ENCODE results near the gene RAB11B.

The RAB11B gene

DNA sequence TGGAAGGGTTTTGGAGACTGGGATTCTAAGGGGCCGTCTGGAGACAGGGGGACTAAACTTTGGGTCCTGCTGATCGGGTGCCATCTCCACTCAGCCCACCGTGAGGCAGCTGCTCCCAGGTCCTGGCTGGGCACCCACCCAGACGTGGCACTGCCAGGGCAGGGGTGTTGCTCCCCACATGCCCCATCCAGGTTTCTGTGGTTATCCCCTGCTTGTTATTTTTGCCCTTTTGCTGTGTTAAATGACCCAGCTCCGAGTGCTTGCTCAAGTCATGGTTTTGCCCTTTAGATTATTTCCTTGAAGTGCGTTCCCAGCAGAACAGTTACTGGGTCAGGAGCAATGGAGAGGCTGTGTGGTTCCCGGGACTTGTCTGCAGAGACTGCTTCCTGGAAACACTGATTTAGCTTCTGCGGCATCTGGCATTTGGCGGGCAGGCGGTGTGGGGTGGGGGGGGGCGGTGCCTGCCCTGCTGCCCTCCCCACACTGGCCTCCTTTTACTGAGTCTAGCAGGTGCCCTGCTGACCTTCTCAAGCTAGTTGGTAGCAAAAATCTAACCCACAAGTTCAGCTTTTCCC lies 1.9 kb downstream of the RAB11B start:
- Histone ChIP-seq H3K36me3 (ENCODE audit: control insufficient read depth, insufficient read depth, low read length) (no peaks in the 10 kb centered on the region), H3K27me3 (ENCODE audit: control insufficient read depth, insufficient read depth, low read length) (no peaks in the 10 kb centered on the region), H3K4me3 (ENCODE audit: low read length) (peak overlapping the region; percentile 38), H3K9ac (ENCODE audit: low read length) (no peak overlapping the region), H3K27ac (ENCODE audit: low read depth, low read length) (peak overlapping the region; percentile 88), H3K4me1 (ENCODE audit: control insufficient read depth, insufficient read depth, low read length) (peaks cover 16% of the 10 kb centered on the region)

DNA sequence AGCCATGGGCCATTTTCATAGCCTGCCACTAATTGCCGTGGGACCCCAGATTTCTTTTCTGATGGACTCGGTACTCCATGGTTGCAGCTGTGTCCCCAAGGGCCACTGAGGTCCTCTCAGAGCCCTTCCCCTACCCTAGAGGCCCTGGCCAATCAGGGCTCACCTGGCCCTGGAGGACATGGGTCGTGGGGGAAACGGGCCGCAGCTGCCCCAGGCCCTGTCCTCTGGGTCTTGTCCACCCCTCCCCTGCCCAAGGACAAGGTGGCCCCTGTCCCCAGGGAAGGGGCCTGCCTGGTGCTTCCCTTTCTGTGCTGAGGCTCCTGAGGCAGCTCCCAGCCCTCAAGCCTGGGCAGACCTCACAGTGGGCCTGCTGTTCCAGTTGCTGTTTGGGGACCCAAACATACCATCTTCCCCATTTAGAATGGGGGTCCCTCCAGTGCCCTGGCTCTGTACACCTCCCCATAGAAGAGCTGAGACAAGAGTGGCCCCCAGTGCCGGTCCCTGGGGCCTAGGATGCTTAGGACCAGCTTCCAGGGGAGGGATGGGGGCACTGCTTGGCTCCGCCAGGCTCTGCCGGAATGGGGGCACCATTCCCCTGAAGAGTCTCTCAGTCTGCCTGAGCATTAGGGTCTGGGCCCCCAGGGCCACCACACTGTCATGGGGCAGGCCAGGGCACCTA lies 3.2 kb downstream of the RAB11B start:
- Histone ChIP-seq H3K27me3 (ENCODE audit: control insufficient read depth, insufficient read depth, low read length) (no peaks in the 10 kb centered on the region), H3K36me3 (ENCODE audit: control insufficient read depth, insufficient read depth, low read length) (no peaks in the 10 kb centered on the region), H3K27ac (ENCODE audit: low read depth, low read length) (peak overlapping the region; percentile 63), H3K9ac (ENCODE audit: low read length) (no peak overlapping the region), H3K4me3 (ENCODE audit: low read length) (peak overlapping the region; percentile 5), H3K4me1 (ENCODE audit: control insufficient read depth, insufficient read depth, low read length) (peaks cover 20% of the 10 kb centered on the region)

DNA sequence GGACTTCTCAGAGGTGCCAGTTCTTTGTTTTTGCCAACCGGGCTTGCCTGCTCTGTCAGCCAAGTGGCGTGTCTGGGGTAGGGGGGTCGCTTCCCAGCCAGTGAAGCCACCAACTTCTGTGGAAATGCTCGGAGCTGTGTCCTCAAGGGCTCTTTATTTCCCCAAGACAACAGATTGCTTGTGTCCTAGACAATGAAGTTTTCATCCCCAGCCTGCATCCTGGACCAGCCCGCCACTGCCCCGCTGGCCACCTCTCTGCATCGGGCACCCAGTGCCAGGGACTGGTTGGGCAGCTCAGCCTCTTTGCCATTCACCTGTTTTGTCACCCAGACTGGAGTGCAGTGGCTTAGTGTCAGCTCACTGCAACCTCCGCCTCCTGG lies 3.7 kb downstream of the RAB11B start:
- peaks cover 20% of the 10 kb centered on the region for H3K4me1 ChIP-seq (ENCODE audit: control insufficient read depth, insufficient read depth, low read length)
- H3K27me3 ChIP-seq (ENCODE audit: control insufficient read depth, insufficient read depth, low read length) = no peaks in the 10 kb centered on the region
- H3K27ac ChIP-seq (ENCODE audit: low read depth, low read length) = peak overlapping the region; percentile 63
- H3K36me3 ChIP-seq (ENCODE audit: control insufficient read depth, insufficient read depth, low read length) = no peaks in the 10 kb centered on the region
- no peak overlapping the region for H3K9ac ChIP-seq (ENCODE audit: low read length)
- no peak overlapping the region for H3K4me3 ChIP-seq (ENCODE audit: low read length)

DNA sequence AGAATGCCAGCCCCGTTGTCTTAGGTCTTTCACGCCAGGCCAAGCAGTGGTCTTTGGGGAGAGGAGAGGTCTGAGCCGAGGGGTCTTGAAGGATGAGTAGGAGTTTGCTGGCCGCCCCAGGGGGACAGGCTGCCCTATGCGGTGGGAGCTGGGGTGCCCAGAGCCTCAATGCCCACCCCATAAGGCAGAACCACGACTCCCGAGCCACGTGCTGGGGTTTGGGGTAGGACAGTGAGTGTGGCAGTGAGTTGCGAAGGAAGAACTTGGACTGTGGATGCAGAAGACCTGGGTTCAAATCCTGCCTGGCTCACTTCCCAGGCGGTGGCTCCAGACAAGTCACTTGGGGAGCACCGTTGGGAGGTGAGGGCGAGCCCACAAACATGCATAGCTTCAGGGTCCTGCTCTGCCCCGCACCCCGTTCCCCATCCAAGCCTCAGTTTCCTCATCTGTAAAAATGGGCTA lies 5.5 kb downstream of the RAB11B start:
- Histone ChIP-seq H3K4me1 (ENCODE audit: control insufficient read depth, insufficient read depth, low read length) (peaks cover 20% of the 10 kb centered on the region), H3K27me3 (ENCODE audit: control insufficient read depth, insufficient read depth, low read length) (no peaks in the 10 kb centered on the region), H3K27ac (ENCODE audit: low read depth, low read length) (no peak overlapping the region), H3K36me3 (ENCODE audit: control insufficient read depth, insufficient read depth, low read length) (peaks cover 11% of the 10 kb centered on the region), H3K9ac (ENCODE audit: low read length) (no peak overlapping the region), H3K4me3 (ENCODE audit: low read length) (no peak overlapping the region)

DNA sequence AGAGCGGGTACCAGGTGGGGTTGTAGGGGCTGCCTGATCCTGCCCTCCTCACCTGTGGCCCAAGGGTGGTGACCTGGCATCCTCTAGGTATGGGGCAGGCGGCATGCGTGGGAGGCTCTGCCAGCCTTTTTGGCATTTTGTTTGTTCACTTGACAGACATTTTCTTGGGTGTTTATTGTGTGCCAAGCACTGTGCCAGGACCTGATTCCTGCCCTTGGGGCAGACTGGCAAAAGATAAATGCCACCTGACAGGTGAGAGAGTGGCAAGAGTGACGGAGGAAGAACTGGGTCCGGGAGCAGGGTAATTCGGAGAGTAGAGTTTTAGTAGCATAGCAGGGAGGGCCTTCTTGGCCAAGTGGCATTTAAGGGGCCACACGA lies 6.0 kb downstream of the RAB11B start:
- no peaks in the 10 kb centered on the region for H3K27me3 ChIP-seq (ENCODE audit: control insufficient read depth, insufficient read depth, low read length)
- H3K4me1 ChIP-seq (ENCODE audit: control insufficient read depth, insufficient read depth, low read length) = peaks cover 16% of the 10 kb centered on the region
- no peak overlapping the region for H3K4me3 ChIP-seq (ENCODE audit: low read length)
- H3K9ac ChIP-seq (ENCODE audit: low read length) = no peak overlapping the region
- no peak overlapping the region for H3K27ac ChIP-seq (ENCODE audit: low read depth, low read length)
- H3K36me3 ChIP-seq (ENCODE audit: control insufficient read depth, insufficient read depth, low read length) = peaks cover 11% of the 10 kb centered on the region

DNA sequence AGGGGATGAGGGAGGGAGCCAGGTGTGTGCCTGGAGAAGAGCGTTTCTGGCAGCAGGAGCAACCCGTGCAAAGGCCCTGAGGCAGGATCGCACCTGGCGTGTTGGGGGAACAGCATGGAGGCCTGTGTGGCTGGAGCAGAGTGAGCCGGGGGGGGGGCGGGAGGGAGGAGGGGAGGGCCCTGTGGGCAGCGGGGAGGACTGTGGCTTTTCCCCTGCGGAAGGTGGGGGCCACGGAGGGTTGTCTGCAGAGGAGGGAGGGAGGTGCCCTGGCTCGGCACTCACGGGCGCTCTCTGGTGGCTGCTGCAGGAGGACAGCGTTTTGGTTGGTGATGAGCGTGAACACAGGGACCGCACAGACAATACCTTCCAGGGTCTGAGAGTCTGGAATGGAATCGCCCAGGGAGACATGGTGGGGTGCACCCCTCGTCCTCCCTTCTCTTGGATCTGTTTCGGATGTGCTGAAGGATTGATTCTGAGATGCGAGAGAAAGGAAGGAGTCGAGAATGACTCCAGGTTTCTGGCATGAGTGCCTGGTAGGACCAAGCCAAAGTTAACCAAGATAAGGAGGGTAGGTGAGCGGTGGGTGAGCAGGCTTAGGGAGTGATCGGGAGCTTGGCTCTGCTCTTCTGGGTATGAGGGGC lies 6.5 kb downstream of the RAB11B start:
- H3K27me3 ChIP-seq (ENCODE audit: control insufficient read depth, insufficient read depth, low read length) = no peaks in the 10 kb centered on the region
- peaks cover 11% of the 10 kb centered on the region for H3K36me3 ChIP-seq (ENCODE audit: control insufficient read depth, insufficient read depth, low read length)
- no peak overlapping the region for H3K27ac ChIP-seq (ENCODE audit: low read depth, low read length)
- H3K4me1 ChIP-seq (ENCODE audit: control insufficient read depth, insufficient read depth, low read length) = peaks cover 11% of the 10 kb centered on the region
- no peak overlapping the region for H3K9ac ChIP-seq (ENCODE audit: low read length)
- no peak overlapping the region for H3K4me3 ChIP-seq (ENCODE audit: low read length)

DNA sequence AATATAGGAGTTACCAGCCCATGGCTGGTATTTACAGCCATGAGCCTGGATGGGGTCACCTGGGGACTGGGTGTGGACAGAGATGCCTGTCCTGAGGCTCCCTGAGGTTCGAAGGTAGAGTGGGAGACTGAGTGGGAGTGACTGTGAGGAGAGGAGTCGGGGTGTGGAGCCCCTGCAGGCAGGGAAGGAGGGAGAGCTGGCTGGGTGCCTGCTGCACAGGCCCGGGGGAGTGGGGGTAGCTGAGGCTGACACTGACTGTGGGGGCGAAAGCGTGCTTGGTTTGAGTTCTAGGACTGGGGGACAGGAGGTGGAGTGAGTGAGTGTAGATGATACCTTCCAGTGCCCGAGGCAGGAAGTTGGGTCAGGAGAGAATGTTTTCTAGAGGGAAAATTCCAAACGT lies 7.1 kb downstream of the RAB11B start:
- no peak overlapping the region for H3K27ac ChIP-seq (ENCODE audit: low read depth, low read length)
- H3K27me3 ChIP-seq (ENCODE audit: control insufficient read depth, insufficient read depth, low read length) = no peaks in the 10 kb centered on the region
- peaks cover 6% of the 10 kb centered on the region for H3K4me1 ChIP-seq (ENCODE audit: control insufficient read depth, insufficient read depth, low read length)
- peaks cover 11% of the 10 kb centered on the region for H3K36me3 ChIP-seq (ENCODE audit: control insufficient read depth, insufficient read depth, low read length)
- H3K9ac ChIP-seq (ENCODE audit: low read length) = no peak overlapping the region
- no peak overlapping the region for H3K4me3 ChIP-seq (ENCODE audit: low read length)

DNA sequence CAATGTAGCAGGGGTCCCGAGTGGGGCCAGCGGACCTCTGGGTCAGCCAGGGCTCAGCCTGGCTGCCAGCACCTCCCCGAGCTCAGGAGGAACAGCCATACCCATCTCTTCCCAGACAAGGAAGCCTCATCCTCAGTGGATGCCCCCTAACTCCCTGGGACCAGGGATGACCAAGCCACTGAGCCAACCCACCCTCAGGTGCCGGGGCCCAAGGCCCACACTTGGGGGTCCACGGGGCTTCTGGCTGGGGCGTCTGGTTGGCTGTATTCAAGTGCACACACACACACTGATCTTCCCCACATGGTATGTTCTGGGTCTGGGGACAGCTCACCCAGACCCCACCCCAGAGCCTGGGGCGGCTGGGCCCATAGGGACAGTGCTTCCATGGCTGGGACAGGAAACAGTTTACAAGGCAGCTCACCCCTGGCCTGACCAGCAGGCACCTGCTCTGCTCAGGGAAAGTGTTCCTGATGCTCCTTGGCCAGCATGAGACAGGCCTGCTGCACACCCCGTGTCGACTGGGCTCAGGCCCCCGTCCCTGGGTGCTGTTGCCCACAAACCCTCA lies 7.7 kb downstream of the RAB11B start:
- Histone ChIP-seq H3K4me1 (ENCODE audit: control insufficient read depth, insufficient read depth, low read length) (peaks cover 6% of the 10 kb centered on the region), H3K27me3 (ENCODE audit: control insufficient read depth, insufficient read depth, low read length) (no peaks in the 10 kb centered on the region), H3K4me3 (ENCODE audit: low read length) (no peak overlapping the region), H3K36me3 (ENCODE audit: control insufficient read depth, insufficient read depth, low read length) (peaks cover 13% of the 10 kb centered on the region), H3K27ac (ENCODE audit: low read depth, low read length) (no peak overlapping the region), H3K9ac (ENCODE audit: low read length) (no peak overlapping the region)

DNA sequence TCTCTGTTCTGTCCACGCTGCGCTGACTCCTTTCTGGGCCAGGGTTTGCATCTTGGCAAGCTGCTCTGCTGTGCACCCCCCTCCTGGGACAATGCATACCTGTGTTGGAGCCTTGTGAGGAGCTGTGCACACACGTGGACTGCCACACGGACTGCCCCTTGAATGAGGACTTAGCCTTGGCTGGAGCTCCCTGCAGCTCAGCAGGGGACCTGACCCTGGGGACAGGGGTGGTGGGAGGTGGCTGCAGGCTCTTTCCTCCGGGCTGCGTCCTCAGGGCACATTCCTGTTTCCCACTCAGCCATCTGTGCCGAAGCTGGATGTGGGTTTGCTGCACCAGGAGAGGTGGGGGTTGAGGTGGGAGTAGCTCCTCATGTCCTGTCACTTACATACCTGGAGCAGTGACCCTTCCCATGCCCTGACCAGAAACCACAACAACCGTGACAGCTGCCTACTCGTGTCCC lies 8.2 kb downstream of the RAB11B start:
- H3K4me1 ChIP-seq (ENCODE audit: control insufficient read depth, insufficient read depth, low read length) = peaks cover 6% of the 10 kb centered on the region

DNA sequence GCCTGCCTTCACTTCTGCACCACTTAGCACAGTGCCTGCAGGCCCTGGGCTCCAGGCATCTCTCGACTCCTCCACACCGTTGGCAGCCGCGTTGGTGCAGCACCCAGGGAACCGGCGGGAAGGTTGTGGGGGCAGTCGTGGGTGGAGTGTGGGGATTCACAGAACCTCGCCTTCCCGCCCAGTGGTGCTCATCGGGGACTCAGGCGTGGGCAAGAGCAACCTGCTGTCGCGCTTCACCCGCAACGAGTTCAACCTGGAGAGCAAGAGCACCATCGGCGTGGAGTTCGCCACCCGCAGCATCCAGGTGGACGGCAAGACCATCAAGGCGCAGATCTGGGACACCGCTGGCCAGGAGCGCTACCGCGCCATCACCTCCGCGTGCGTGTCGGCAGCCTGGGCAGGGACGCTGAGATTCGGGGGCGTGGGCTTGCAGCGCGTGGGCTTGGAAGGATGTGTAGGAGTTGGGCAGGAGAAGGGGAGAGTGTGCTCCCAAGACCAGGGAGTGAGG lies 9.6 kb downstream of the RAB11B start:
- H3K9ac ChIP-seq (ENCODE audit: low read length) = no peak overlapping the region
- H3K27me3 ChIP-seq (ENCODE audit: control insufficient read depth, insufficient read depth, low read length) = no peaks in the 10 kb centered on the region
- peaks cover 14% of the 10 kb centered on the region for H3K36me3 ChIP-seq (ENCODE audit: control insufficient read depth, insufficient read depth, low read length)
- no peak overlapping the region for H3K27ac ChIP-seq (ENCODE audit: low read depth, low read length)
- H3K4me1 ChIP-seq (ENCODE audit: control insufficient read depth, insufficient read depth, low read length) = peaks cover 6% of the 10 kb centered on the region
- no peak overlapping the region for H3K4me3 ChIP-seq (ENCODE audit: low read length)

More for the DNA sequence above, 8.2 kb downstream of the RAB11B start:
- no peak overlapping the region for H3K9ac ChIP-seq (ENCODE audit: low read length)
- H3K36me3 ChIP-seq (ENCODE audit: control insufficient read depth, insufficient read depth, low read length) = peaks cover 13% of the 10 kb centered on the region
- H3K4me3 ChIP-seq (ENCODE audit: low read length) = no peak overlapping the region
- H3K27ac ChIP-seq (ENCODE audit: low read depth, low read length) = no peak overlapping the region
- no peaks in the 10 kb centered on the region for H3K27me3 ChIP-seq (ENCODE audit: control insufficient read depth, insufficient read depth, low read length)

DNA sequence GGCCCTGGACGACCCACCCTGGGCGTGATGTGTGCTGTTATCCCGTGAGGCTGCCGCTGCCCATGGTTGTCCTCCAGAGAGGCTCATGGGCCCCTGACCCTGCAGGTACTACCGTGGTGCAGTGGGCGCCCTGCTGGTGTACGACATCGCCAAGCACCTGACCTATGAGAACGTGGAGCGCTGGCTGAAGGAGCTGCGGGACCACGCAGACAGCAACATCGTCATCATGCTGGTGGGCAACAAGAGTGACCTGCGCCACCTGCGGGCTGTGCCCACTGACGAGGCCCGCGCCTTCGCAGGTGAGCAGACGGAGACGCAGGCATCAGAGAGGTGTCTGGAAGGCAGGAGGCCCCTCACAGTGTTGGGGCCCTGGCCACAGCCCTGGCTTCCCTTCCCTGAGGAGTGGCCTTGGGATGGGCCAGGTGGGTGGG lies 11.8 kb downstream of the RAB11B start:
- no peak overlapping the region for H3K27ac ChIP-seq (ENCODE audit: low read depth, low read length)
- H3K4me3 ChIP-seq (ENCODE audit: low read length) = no peak overlapping the region
- no peaks in the 10 kb centered on the region for H3K27me3 ChIP-seq (ENCODE audit: control insufficient read depth, insufficient read depth, low read length)
- peaks cover 4% of the 10 kb centered on the region for H3K4me1 ChIP-seq (ENCODE audit: control insufficient read depth, insufficient read depth, low read length)
- H3K36me3 ChIP-seq (ENCODE audit: control insufficient read depth, insufficient read depth, low read length) = peaks cover 19% of the 10 kb centered on the region
- H3K9ac ChIP-seq (ENCODE audit: low read length) = no peak overlapping the region

DNA sequence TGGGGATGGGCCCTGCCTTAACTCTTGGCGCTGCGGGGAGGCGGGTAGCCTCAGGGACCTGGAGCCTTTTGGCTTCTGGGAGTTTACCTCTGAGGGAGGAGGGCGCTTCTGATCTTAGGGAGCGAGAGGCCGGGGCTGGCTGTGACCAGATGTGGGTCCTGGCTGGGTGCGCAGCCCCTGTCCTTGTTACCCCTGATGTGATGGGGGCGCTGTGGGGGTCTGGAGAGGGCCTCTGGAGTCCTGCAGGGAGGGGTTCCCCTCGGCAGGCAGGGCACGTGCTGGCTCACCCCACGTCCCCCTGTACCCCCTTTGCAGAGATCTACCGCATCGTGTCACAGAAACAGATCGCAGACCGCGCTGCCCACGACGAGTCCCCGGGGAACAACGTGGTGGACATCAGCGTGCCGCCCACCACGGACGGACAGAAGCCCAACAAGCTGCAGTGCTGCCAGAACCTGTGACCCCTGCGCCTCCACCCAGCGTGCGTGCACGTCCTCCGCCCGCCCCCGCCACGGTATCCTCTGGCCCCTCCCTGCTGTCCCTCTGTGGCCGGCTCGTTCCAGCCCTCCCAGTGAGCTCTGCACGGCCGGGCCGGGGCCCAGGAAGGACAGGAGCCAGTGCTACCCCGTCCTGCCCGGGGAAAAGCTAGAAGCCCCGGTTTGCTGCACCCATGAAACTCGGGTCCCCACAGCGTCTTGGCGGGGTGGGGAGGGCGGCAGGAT lies 13.1 kb downstream of the RAB11B start:
- Histone ChIP-seq H3K9ac (ENCODE audit: low read length) (no peak overlapping the region), H3K4me3 (ENCODE audit: low read length) (peak overlapping the region; percentile 21), H3K4me1 (ENCODE audit: control insufficient read depth, insufficient read depth, low read length) (no peaks in the 10 kb centered on the region), H3K27me3 (ENCODE audit: control insufficient read depth, insufficient read depth, low read length) (no peaks in the 10 kb centered on the region), H3K36me3 (ENCODE audit: control insufficient read depth, insufficient read depth, low read length) (peaks cover 19% of the 10 kb centered on the region), H3K27ac (ENCODE audit: low read depth, low read length) (no peak overlapping the region)

Measured in rectal smooth muscle tissue (tissue), 1 donor.